ENCODE measurements around the gene KATNB1. TPM values are rescaled to one million over a fixed set of nuclear protein-coding genes. Genes with fewer than 3 reads are reported as not detected.

KATNB1 gene
- total and polyA plus RNA-seq, 2 of the 8 experiments (the other 6 are each of a cell fraction or from before 2014, with no cell fraction given) = 50.2 to 60.4 TPM

DNA sequence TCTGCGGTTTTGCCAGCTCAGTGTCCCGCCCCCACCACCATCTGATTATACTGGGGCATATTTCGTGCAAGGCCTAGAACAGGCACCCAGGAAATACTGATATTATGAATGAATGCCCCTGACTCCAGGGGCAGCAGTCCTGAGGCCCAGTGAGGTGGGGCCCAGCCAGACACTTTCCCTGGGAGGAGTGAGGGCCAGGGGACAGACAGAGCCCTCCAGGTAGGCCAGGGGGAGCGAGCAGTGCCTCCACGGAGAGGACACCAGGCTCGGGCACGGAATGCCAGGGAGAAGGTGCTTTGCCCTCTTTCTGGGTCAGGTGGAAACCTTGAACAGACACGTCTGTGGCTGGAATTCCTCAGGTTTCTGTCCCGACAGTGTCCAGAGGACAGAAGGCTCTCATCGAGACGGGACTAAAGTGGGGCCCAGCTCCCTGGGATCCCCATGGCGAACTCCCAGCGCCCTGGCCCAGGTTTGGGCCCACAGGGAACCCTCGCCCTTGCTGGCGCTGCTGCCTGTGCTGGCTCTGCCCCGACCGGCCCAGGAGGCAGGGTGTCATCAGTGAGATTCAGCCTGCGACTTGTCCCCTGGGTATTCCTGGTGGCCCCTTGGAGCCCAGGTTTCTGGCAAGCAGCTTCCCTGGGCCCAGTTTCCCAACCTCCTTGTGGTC is 4.3 kb downstream of the KATNB1 start:
- peaks cover 0 to 9% of the 10 kb centered on the region in 2 experiments for H4K20me1 ChIP-seq (replicated peaks in 1 of 2; ENCODE audit: control insufficient read depth in 1 of 2, insufficient read depth in 2 of 2, low read length in 2 of 2)
- no peak overlapping the region for H3K9ac ChIP-seq (replicated peaks in 1 of 4; ENCODE audit: extremely low read depth in 1 of 4, low read depth in 3 of 4, low read length in 3 of 4)
- H2BK20ac ChIP-seq (ENCODE audit: low read length) = no peak overlapping the region
- no peak overlapping the region for H3K27ac ChIP-seq (ENCODE audit: low read depth, low read length)
- ChIA-PET CTCF (ENCODE audit: partially characterized antibody) (interaction anchor here (1.2 to 2.1 kb wide), 4 partner anchors 15 to 167 kb away, joined by 3 to 9 read pairs (median 4); no protein-coding TSS in a partner anchor), POLR2A (ENCODE audit: partially characterized antibody) (no interaction called here)
- no peak overlapping the region for H3K23ac ChIP-seq (ENCODE audit: insufficient read length)
- H3K36me3 ChIP-seq (ENCODE audit: control insufficient read depth in 2 of 4, insufficient read depth in 4 of 4, low read length in 3 of 4) = peaks cover 0 to 5% (median 0%) of the 10 kb centered on the region in 4 experiments; a peak in 4 of 8 replicates
- H3K79me1 ChIP-seq (ENCODE audit: low read depth, low read length) = no peaks in the 10 kb centered on the region
- no peak overlapping the region for H2BK5ac ChIP-seq (ENCODE audit: low read depth, low read length)
- H3K4ac ChIP-seq (replicated peaks; ENCODE audit: insufficient read length, low read depth, low read length) = no peak overlapping the region
- no peak overlapping the region for H3K56ac ChIP-seq (replicated peaks; ENCODE audit: insufficient read length, low read depth, low read length)
- H2BK15ac ChIP-seq (ENCODE audit: low read length) = no peak overlapping the region
- H3K23me2 ChIP-seq (ENCODE audit: low read depth, low read length) = peaks cover 9% of the 10 kb centered on the region; the same call in 1 of the 2 replicates
- H3K18ac ChIP-seq (ENCODE audit: extremely low read depth, low read length) = no peak overlapping the region
- DNase-seq (ENCODE audit: low read depth in 1 of 2, low spot score in 2 of 2) = no peak
- H3K4me1 ChIP-seq (replicated peaks in 1 of 4; ENCODE audit: control insufficient read depth in 3 of 4, insufficient read depth in 4 of 4, low read length in 3 of 4) = peaks cover 0 to 11% (median 4%) of the 10 kb centered on the region in 4 experiments; a peak in 5 of 7 replicates
- no peaks in the 10 kb centered on the region; a peak in 1 of 4 replicates for H3K79me2 ChIP-seq (ENCODE audit: control insufficient read depth in 1 of 2, insufficient read depth in 2 of 2, low read length in 2 of 2)
- no peaks in the 10 kb centered on the region for H3K9me3 ChIP-seq (ENCODE audit: insufficient read depth in 2 of 2, low read depth in 1 of 2, low read length in 1 of 2)
- H4K5ac ChIP-seq (ENCODE audit: insufficient read length, low read depth, low read length) = no peak overlapping the region
- no peaks in the 10 kb centered on the region for H3K27me3 ChIP-seq (replicated peaks in 1 of 4; ENCODE audit: control insufficient read depth in 3 of 4, extremely low read depth in 1 of 4, insufficient read depth in 3 of 4, low read length in 3 of 4)
- H3K14ac ChIP-seq (ENCODE audit: insufficient read length) = no peak overlapping the region
- H2AFZ ChIP-seq (ENCODE audit: low read length) = no peak overlapping the region
- no peak overlapping the region for H2AK5ac ChIP-seq (ENCODE audit: low read depth, low read length)
- no peak for FAIRE-seq
- H2BK12ac ChIP-seq (ENCODE audit: low read depth, low read length) = no peak overlapping the region
- H4K8ac ChIP-seq (ENCODE audit: extremely low read depth, insufficient read depth, low read length) = no peak overlapping the region
- WGBS, 2 experiments (ENCODE audit: extremely low coverage in 1 of 2, insufficient coverage in 1 of 2, insufficient read length in 1 of 2, insufficient replicate concordance in 2 of 2, low coverage in 1 of 2, low lambda C conversion rate in 2 of 2, missing lambda C conversion rate in 1 of 2) = 93% methylated on average over 16 of the region's 18 CpGs; no CpG with 5 or more reads in 1 of the 2 experiments
- H3K4me2 ChIP-seq (ENCODE audit: insufficient read depth in 1 of 2, low read depth in 2 of 2, low read length in 2 of 2) = no peak overlapping the region
- no peak overlapping the region for H2BK120ac ChIP-seq (replicated peaks; ENCODE audit: low read depth, low read length)
- H4K91ac ChIP-seq (replicated peaks; ENCODE audit: insufficient read length, low read length) = no peak overlapping the region
- no peak overlapping the region for H3K4me3 ChIP-seq (ENCODE audit: extremely low read depth in 1 of 4, insufficient read depth in 2 of 4, low read depth in 3 of 4, low read length in 4 of 4)
- TF ChIP-seq POLR2AphosphoS5 (IDR thresholded peaks at IDR 0.05; ENCODE audit: low read depth, low read length) (no peak), BCL11A (IDR thresholded peaks at IDR 0.05; ENCODE audit: low read depth in 2 of 2, low read length in 2 of 2) (no peak)
- TF ChIP-seq, protein P1, sequence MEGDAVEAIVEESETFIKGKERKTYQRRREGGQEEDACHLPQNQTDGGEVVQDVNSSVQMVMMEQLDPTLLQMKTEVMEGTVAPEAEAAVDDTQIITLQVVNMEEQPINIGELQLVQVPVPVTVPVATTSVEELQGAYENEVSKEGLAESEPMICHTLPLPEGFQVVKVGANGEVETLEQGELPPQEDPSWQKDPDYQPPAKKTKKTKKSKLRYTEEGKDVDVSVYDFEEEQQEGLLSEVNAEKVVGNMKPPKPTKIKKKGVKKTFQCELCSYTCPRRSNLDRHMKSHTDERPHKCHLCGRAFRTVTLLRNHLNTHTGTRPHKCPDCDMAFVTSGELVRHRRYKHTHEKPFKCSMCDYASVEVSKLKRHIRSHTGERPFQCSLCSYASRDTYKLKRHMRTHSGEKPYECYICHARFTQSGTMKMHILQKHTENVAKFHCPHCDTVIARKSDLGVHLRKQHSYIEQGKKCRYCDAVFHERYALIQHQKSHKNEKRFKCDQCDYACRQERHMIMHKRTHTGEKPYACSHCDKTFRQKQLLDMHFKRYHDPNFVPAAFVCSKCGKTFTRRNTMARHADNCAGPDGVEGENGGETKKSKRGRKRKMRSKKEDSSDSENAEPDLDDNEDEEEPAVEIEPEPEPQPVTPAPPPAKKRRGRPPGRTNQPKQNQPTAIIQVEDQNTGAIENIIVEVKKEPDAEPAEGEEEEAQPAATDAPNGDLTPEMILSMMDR (IDR thresholded peaks at IDR 0.05; ENCODE audit: control extremely low read depth in 1 of 3, insufficient read depth in 1 of 3, low read depth in 1 of 3, low read length in 3 of 3) = no peak

Data from H1 (cell line).